GM19035 (cell line): ENCODE data around the gene DPYSL5.
"Not testable (repeated sequence)": the region's sequence is repeated elsewhere in the genome, so short reads cannot be mapped to it uniquely, and the experiment has no call there.

Experiments used
- ATAC-seq: cut with Tn5 transposase; IDR thresholded peaks from one replicate; pipeline ENCODE4 v1.9.1; 2021; ENCODE audit not compliant: unreplicated experiment

The DPYSL5 gene

GRCh38 chr2:26874514-26874913 lies 26.6 kb downstream of the DPYSL5 start:
- no peak for ATAC-seq

GRCh38 chr2:26875065-26875634 lies 27.2 kb downstream of the DPYSL5 start:
- no peak for ATAC-seq

- ATAC-seq = no peak
These were observed 27.9 kb downstream of the DPYSL5 start for GRCh38 chr2:26875808-26876207.

- ATAC-seq = no peak
These were observed 28.3 kb downstream of the DPYSL5 start for GRCh38 chr2:26876260-26876659.

DNA sequence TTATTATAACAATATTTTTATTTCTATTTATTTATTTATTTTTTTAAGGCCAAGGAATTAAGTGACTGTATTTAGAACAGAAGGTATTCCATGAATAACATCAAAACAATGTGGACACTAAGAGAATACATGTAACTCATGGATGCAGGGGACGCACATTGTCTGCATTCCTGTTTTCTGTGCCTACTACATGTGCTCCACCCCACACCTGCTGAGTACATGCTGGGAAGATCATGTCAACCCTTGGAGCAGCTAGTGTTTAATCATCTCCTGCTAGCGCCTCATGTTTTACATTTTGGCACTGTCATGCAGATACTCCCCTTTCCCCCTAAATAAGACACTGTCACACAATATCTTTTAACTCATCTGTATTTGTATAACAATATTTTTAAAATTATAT lies 29.3 kb downstream of the DPYSL5 start:
- ATAC-seq = no peak

- ATAC-seq = no peak
These were observed 32.2 kb downstream of the DPYSL5 start for GRCh38 chr2:26880161-26880560.

GRCh38 chr2:26880910-26881435 lies 33.0 kb downstream of the DPYSL5 start:
- ATAC-seq = no peak

GRCh38 chr2:26882220-26882619 lies 34.3 kb downstream of the DPYSL5 start:
- ATAC-seq = not testable (repeated sequence)

DNA sequence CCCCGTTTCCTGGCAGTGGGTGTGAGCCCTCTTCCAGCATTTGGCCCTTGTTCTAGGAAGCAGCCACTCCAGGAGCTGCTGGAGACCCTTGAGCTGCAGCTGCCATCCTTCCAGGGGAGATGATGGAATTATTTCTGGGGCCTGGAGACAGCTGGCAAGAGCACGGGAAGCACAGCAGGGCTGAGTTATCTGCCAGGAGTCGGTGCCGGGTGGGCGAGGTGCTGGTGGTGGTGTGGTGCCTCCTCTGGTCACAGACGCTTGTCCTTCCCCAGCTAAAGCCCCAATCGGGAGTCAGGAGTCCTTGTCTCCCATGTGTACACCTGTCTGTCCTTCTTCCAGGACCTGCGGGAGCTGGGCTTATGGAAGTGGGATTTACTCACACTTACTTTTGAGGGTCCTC lies 36.0 kb downstream of the DPYSL5 start:
- no peak for ATAC-seq

DNA sequence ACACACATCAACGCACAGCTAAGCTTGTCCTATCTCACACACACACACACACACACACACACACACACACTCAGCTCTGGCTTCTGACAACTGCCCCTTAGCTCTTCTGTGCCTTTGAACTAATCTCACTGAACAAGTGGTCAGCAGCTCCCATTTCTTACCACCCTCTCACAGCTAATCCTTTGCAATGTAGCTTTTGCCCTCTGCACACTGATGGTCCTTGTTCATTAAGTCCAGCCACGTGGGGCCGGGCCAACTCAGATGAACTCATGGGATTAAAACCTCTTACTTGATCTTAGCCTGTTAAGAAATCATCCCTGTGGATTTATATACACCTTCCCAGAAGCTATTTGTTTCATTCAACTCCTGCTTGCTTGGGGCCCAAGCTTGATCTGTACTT lies 36.6 kb downstream of the DPYSL5 start:
- ATAC-seq = no peak

- no peak for ATAC-seq
These were observed 37.9 kb downstream of the DPYSL5 start for GRCh38 chr2:26885651-26886329.

DNA sequence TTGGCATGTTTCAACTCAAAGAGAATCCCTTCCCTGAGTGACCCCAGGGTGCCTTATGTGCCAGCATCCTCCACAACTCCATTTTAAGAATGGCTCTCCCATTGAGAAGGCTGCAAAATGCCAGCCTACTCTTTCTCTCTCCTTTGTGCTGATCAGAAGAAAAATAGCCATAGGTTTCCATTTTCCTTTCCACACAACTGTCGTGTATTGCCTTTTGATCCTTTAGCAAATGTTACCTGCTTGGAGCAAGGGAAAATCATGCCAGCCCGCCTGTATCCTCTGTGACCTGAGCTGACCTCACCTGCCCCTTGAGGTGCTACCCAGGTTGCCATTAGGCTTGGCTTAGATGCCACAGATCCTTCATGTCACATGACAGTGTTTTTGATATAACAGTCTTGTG lies 38.8 kb downstream of the DPYSL5 start:
- ATAC-seq = no peak

DNA sequence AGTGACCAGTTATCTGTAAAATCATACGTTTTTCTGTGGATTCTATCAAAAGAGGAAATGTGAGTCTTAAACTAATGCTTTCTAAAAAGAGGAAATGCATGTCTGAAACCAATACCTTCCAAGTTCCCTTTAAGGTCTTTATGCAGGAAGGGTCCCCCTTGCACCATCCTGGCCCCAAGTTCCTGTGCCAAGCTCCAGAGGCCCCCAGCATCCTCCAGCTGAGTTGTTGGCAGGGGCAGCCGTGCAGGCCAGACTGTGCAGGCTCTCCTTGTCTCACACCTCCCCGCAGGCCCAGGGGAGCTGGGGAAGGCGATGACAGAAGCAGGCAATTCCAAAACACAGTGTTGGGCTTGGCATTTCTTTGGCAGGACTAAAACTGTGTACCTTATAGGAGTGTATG lies 39.2 kb downstream of the DPYSL5 start:
- ATAC-seq = no peak

- no peak for ATAC-seq
These were observed 41.9 kb downstream of the DPYSL5 start for GRCh38 chr2:26889796-26890195.

DNA sequence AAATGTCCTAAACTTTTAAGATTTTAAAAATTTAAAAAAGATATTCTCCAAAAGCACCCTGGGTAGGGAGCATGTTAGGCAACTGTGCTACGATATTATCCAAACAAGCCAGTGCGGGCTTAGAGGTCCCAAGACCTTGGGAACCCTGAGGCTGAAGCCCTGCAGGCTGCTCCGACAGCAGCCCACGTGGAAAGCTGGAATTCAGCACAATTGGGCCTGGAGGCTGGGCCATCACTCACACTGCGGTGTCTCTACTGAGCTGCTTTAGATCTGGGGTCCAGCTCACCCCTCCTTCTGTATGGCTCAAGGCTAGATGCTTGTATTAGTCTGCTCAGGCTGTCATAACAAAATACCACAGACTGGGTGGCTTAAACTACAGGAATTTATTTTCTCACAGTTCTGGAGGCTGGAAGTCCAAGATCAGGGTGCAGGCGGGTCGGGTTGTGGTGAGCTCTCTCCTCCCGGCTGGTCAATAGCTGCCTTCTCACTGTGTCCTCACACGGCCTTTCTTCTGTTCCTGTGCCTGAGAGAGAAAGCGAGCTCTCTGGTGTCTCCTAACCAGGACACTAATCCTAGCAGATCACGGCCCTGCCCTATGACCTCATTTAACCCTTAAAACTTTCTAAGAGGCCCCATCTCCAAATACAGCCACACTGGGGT lies 42.5 kb downstream of the DPYSL5 start:
- no peak for ATAC-seq

DNA sequence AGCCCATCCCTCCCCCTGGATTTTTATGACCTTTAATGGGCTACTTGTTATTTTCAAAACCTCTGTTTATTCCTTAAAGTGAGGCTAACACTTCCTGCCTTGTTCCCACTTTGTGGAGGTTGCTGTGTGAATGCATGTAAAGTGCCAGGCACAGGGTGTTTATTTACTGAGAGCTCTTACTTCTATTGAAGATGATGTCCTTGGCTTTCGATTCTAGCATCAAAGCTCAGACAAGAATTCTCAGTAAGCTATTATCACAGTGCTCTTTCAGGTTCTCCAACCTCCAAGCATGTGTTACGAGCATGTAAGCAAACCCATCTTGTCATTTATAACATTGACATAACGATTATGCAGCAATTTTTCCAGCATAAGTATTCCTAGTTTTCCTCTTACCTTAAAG lies 44.2 kb downstream of the DPYSL5 start:
- no peak for ATAC-seq

DNA sequence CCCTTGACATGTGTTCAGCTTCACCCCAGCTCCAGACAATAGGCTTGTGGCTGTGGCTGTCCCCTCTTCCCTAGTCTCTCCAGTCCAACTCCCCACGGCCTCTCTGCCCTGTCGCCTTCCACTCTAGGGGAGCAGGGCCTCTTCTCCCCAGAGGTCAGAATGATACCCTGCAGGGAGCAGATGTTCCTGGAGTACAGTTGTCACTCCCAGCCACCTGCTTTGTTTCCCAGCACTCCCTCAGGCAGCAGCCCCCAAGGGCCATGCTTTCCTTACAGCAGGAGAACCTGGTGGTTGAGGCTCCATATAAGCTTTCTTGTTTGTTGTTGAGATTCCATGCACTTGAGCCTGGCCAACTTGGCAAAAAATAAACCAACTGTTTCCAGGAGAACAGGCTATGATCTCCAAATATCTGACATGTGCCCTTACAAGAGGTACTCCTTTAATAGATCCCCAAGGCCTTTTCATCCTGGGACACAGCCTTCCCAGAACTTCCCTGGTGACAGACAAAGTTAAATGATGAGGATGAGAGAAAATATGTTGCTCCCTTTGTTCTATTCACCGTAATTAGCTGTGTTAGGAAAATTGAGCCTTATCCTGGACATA lies 45.1 kb downstream of the DPYSL5 start:
- no peak for ATAC-seq

GRCh38 chr2:26894136-26894535 lies 46.2 kb downstream of the DPYSL5 start:
- ATAC-seq = no peak

DNA sequence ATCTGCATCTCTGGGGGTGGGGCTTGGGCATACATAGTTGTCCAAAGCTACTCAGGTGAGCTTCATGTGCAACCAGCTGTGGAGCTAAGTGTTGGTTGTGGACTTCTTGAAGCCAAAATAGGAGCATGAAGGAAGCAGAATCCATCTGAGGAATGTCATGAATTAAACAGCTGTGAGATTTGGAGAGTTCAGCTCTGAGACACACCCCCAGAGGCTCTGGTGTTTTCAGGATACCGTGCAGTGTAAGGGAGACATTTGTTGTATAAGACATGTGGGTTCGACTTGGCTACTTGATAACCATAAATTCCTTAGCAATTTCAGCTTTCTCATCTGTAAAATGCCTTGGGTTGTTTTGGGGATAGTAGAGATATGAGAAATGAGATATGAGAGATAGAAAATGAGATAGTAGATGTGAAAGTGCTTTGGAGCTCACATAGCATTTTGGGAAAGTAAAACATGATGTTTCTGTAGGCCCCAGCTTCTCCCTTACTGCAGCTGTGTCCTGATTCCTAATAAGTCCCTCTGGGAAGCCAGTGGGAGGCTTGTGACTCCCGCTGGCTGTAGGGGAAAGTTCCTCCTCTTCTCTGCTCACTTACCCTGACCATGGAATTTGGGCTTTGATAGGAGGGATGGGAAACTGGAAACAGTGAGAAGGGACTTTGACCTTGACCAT lies 50.0 kb downstream of the DPYSL5 start:
- ATAC-seq = no peak

- ATAC-seq = no peak
These were observed 50.6 kb downstream of the DPYSL5 start for GRCh38 chr2:26898480-26899078.
